Thoracic aorta endothelial cell (primary cell): ENCODE data around the gene POM121C. TPM values are rescaled to one million over a fixed set of nuclear protein-coding genes. Genes with fewer than 3 reads are reported as not detected.

Source experiments
- small RNA-seq: library from RNA; depleted of rRNA; stranded (forward); fragments of <200 nt; gene quantifications from one replicate; pipeline ENCODE3, GENCODE V24; 2012
- total RNA-seq: library from RNA; depleted of rRNA; stranded (reverse); fragments of >200 nt; gene quantifications from 2 replicates; pipeline ENCODE4 v1.2.3, GENCODE V29; 2012

Gene POM121C
- total RNA-seq = 19.4 and 21.7 TPM in 2 replicates

GRCh38 chr7:75485979-75486643 is at the start of gene POM121C:
TSS of gene POM121C (minus strand) at chr7:75486299. CDS start at chr7:75441496, 44,803 bp downstream.

GRCh38 chr7:75492020-75492419 is 5.9 kb upstream of the POM121C start, which contains the start of gene SPDYE5:
TSS of gene SPDYE5 (plus strand) at chr7:75492320. CDS start at chr7:75494048, 1,728 bp downstream.

GRCh38 chr7:75395329-75395728 is 90.8 kb downstream of the POM121C start, which contains the start of gene TRIM73:
TSS of gene TRIM73 (plus strand) at chr7:75395629. CDS start at chr7:75398934, 3,305 bp downstream.

Small RNAs within 50 kb of the gene (small RNA-seq; reads per million reads assigned to genes)
- gene AC211429.1 (not detected), gene RF00019 (not detected)

Other genes starting within 250 kb of the POM121C start
- gene TRIM73, start 90.7 kb downstream of the POM121C start, total RNA-seq = 0.43 and 0.66 TPM in 2 replicates
- under 0.01 TPM in 1 of 2 replicates, not detected in the other for gene SPDYE5, start 6.0 kb upstream of the POM121C start, total RNA-seq